HepG2 (cell line): ENCODE data around the gene STAT6. TPM values are rescaled to one million over a fixed set of nuclear protein-coding genes. Genes with fewer than 3 reads are reported as not detected.

ENCODE experiments used
- ATAC-seq: fragments of 200-7000 bp; cut with Tn5 transposase; 3 replicates; pipeline ENCODE4 v1.9.1; 2020; ENCODE audit warnings: mild to moderate bottlenecking, moderate library complexity
- BruUV-seq: library from RNA; stranded (reverse); fragments of 400-500 nt; replicated peaks from 2 replicates; lab custom pipeline; 2021; lab: Mats Ljungman, UMichigan
- CTCF ChIA-PET: fragments of 300-600 bp; formaldehyde crosslinking; extraction: SDS; loops from one replicate; lab custom pipeline; 2021; ENCODE audit warnings: low total read pairs, inconsistent platforms, low intra/inter-chr PET ratio; lab: Yijun Ruan, JAX
- POLR2A ChIA-PET: fragments of 350-600 bp; sonication (Branson Sonifier 250); formaldehyde crosslinking; loops from one replicate; lab custom pipeline; 2020; ENCODE audit warnings: antibody characterized with exemption, inconsistent platforms; lab: Yijun Ruan, JAX
- DNase-seq: peaks from one replicate; pipeline ENCODE4 v3.0.0-alpha.2; 2015; ENCODE audit warnings: low spot score
- FAIRE-seq: peaks from 3 replicates; lab custom pipeline; 2011; peaks lifted over from hg19 to GRCh38; lab: Jason Lieb, UNC
- H2AFZ ChIP-seq: one replicate; pipeline ENCODE4 v1.6.1; 2011; ENCODE audit warnings: low read length, inconsistent platforms
- H3K27ac ChIP-seq: fragments of 300-600 bp; 3 replicates; pipeline ENCODE4 v1.8.0; 2011; ENCODE audit warnings: mixed run types, mild to moderate bottlenecking, mixed read lengths, low read length, inconsistent platforms; ENCODE audit not compliant: insufficient read depth; ENCODE audit errors: extremely low read length
- H3K27me3 ChIP-seq, 2 experiments: fragments of 200-600 bp in 1 of 2; 2 replicates in 1 of 2; 3 replicates in 1 of 2; pipeline versions ENCODE4 v1.6.0 to v1.8.0; 2011; ENCODE audit warnings: low read length in 2 of 2, mild to moderate bottlenecking in 2 of 2, moderate library complexity in 2 of 2, inconsistent platforms in 1 of 2; ENCODE audit not compliant: insufficient read depth in 2 of 2, control insufficient read depth in 1 of 2
- H3K36me3 ChIP-seq, 2 experiments: fragments of 200-600 bp in 1 of 2; replicated peaks in 1 of 2; 2 replicates in 1 of 2; 3 replicates in 1 of 2; pipeline versions ENCODE4 v1.5.1 to v1.8.0; 2011; ENCODE audit warnings: low read length in 2 of 2, inconsistent platforms in 1 of 2; ENCODE audit not compliant: insufficient read depth in 2 of 2, control insufficient read depth in 1 of 2
- H3K4me1 ChIP-seq: 2 replicates; pipeline ENCODE4 v1.5.1; 2012; ENCODE audit warnings: low read length, inconsistent platforms; ENCODE audit not compliant: insufficient read depth
- H3K4me2 ChIP-seq: 2 replicates; pipeline ENCODE4 v1.6.0; 2011; ENCODE audit warnings: low read depth, low read length, inconsistent platforms
- H3K4me3 ChIP-seq, 3 experiments: fragments of 200-600 bp in 1 of 3; sonication (generic), shearing (Covaris generic) in 1 of 3; replicated peaks in 1 of 3; 2 replicates each; pipeline ENCODE4 v1.5.1; 2011 to 2016; ENCODE audit warnings: low read length in 3 of 3, inconsistent platforms in 2 of 3, low read depth in 2 of 3, mild to moderate bottlenecking in 2 of 3, control low read depth in 1 of 3, mixed read lengths in 1 of 3; ENCODE audit not compliant: insufficient read depth in 1 of 3
- H3K79me2 ChIP-seq: one replicate; pipeline ENCODE4 v1.6.1; 2011; ENCODE audit warnings: low read length, inconsistent platforms; ENCODE audit not compliant: insufficient read depth
- H3K9ac ChIP-seq: 2 replicates; pipeline ENCODE4 v1.6.0; 2011; ENCODE audit warnings: mild to moderate bottlenecking, low read depth, low read length, inconsistent platforms; ENCODE audit not compliant: insufficient read depth
- H3K9me3 ChIP-seq: 2 replicates; pipeline ENCODE4 v1.5.1; 2012; ENCODE audit warnings: mild to moderate bottlenecking, low read length
- H4K20me1 ChIP-seq: 2 replicates; pipeline ENCODE4 v1.6.0; 2011; ENCODE audit warnings: inconsistent platforms, mild to moderate bottlenecking, low read length, moderate library complexity; ENCODE audit not compliant: insufficient read depth
- AFF4 ChIP-seq: sonication (generic); formaldehyde crosslinking; IDR thresholded peaks from 2 replicates; pipeline ENCODE4 v1.4.0; 2020; ENCODE audit warnings: missing genetic modification reagents
- ATF6 ChIP-seq: sonication (generic); formaldehyde crosslinking; conservative IDR thresholded peaks from 2 replicates; pipeline ENCODE4 v1.4.0; 2020; ENCODE audit warnings: missing genetic modification reagents
- MTF2 ChIP-seq: sonication (generic); formaldehyde crosslinking; IDR thresholded peaks from 2 replicates; pipeline ENCODE4 v1.5.0; 2020; ENCODE audit warnings: missing genetic modification reagents, borderline replicate concordance
- NCOR1 ChIP-seq: fragments of 200-600 bp; sonication (generic); IDR thresholded peaks from 2 replicates; pipeline ENCODE4 v1.7.0; 2017; ENCODE audit warnings: antibody characterized with exemption, low read length, borderline replicate concordance
- PTBP1 ChIP-seq: fragments of 200-400 bp; formaldehyde crosslinking; IDR thresholded peaks from 2 replicates; pipeline ENCODE4 v1.6.1; 2018; ENCODE audit warnings: low read length, low read depth; ENCODE audit not compliant: poor library complexity, severe bottlenecking
- RORA ChIP-seq: sonication (generic); formaldehyde crosslinking; IDR thresholded peaks from 2 replicates; pipeline ENCODE4 v1.5.0; 2020; ENCODE audit warnings: mild to moderate bottlenecking, missing genetic modification reagents, moderate library complexity
- SIN3B ChIP-seq: fragments of 150-350 bp; IDR thresholded peaks from 2 replicates; pipeline ENCODE4 v1.6.1; 2014; ENCODE audit warnings: low read length
- SMYD3 ChIP-seq: sonication (generic); formaldehyde crosslinking; IDR thresholded peaks from 2 replicates; pipeline ENCODE4 v1.8.1; 2023; ENCODE audit warnings: mild to moderate bottlenecking, missing genetic modification reagents
- SOX13 ChIP-seq, 3 experiments: fragments of 450-650 bp in 1 of 3; sonication (generic) in 1 of 3; formaldehyde crosslinking in 1 of 3; IDR thresholded peaks in 2 of 3; conservative IDR thresholded peaks in 1 of 3; 2 replicates each; pipeline versions ENCODE4 v1.5.0 to v1.6.1; 2016 to 2020; ENCODE audit warnings: antibody characterized with exemption in 1 of 3, mild to moderate bottlenecking in 1 of 3, missing compliant biosample characterization in 1 of 3, missing genetic modification reagents in 1 of 3, moderate library complexity in 1 of 3
- TARDBP ChIP-seq: sonication (generic); formaldehyde crosslinking; IDR thresholded peaks from 2 replicates; pipeline ENCODE4 v1.8.0; 2022; ENCODE audit warnings: mild to moderate bottlenecking, missing genetic modification reagents
- TOE1 ChIP-seq: sonication (generic); formaldehyde crosslinking; IDR thresholded peaks from 2 replicates; pipeline ENCODE4 v1.4.0; 2020; ENCODE audit warnings: mild to moderate bottlenecking, missing genetic modification reagents
- WGBS: methylation state at CpG from one replicate; pipeline ENCODE4 v1.1.6; 2017; ENCODE audit warnings: low lambda C conversion rate; 5-methylcytosine and 5-hydroxymethylcytosine counted together
- in situ Hi-C: cut with HindIII; loops from 2 replicates; pipeline ENCODE4 v1.10.0; 2017; ENCODE audit warnings: low pct_unique_long_range_greater_than_20kb; ENCODE audit not compliant: extremely low pct_ligation_motif_present
- intact Hi-C: fragments of 100-400 bp; cut with micrococcal nuclease; formaldehyde crosslinking; loops from one replicate; pipeline ENCODE4 v1.10.0; 2022; ENCODE audit not compliant: unreplicated experiment
- polyA plus RNA-seq, 8 experiments: library from polyadenylated mRNA; depleted of rRNA in 3 of 8; stranded (reverse) in 7 of 8; unstranded in 1 of 8; fragments of >200 nt; fragmentation: Illumina TruSeq in 4 of 8; extraction: Trizol in 4 of 8; gene quantifications; 2 replicates each; pipeline versions ENCODE4 v1.2.1 to v1.2.3, GENCODE V29; 2011 to 2016; ENCODE audit warnings: low read depth in 4 of 8, missing spikeins in 1 of 8, mixed read lengths in 1 of 8; ENCODE audit not compliant: insufficient read depth in 1 of 8
- total RNA-seq, 5 experiments: library from RNA; depleted of rRNA; stranded (reverse); fragments of >200 nt; fragmentation: Illumina TruSeq; extraction: Trizol; gene quantifications; 2 replicates each; pipeline ENCODE4 v1.2.3, GENCODE V29; 2016; ENCODE audit warnings: low read depth in 1 of 5

The STAT6 gene
- total and polyA plus RNA-seq, 2 of the 13 experiments (the other 11 are each of a cell fraction or from before 2014, with no cell fraction given), result 28.0 to 62.2 TPM

GRCh38 chr12:57118711-57119271, 7.6 kb upstream of the STAT6 start:
- CTCF ChIA-PET, result no interaction called here
- POLR2A ChIA-PET, result no interaction called here
- intact Hi-C loops, result no loop called here
- DNase-seq, result no peak
- no peak overlapping the region for H3K9ac ChIP-seq
- no CpG with 5 or more reads among the region's 1 CpG for WGBS
- ATAC-seq, result no peak
- no peak overlapping the region for H2AFZ ChIP-seq
- no peaks in the 10 kb centered on the region for H3K27me3 ChIP-seq
- H3K36me3 ChIP-seq, result no peaks in the 10 kb centered on the region
- no peak overlapping the region for H3K4me3 ChIP-seq
- no peaks in the 10 kb centered on the region for H3K9me3 ChIP-seq
- peaks cover 3% of the 10 kb centered on the region for H3K4me1 ChIP-seq
- no peak for FAIRE-seq
- no peaks in the 10 kb centered on the region for H4K20me1 ChIP-seq
- in situ Hi-C loops, result no loop called here
- H3K27ac ChIP-seq, result no peak overlapping the region
- no peak overlapping the region for H3K4me2 ChIP-seq
- TF ChIP-seq TOE1 (no peak), AFF4 (CRISPR knock-in tag) (no peak), ATF6 (CRISPR knock-in tag) (no peak), SIN3B (no peak), RORA (CRISPR knock-in tag) (no peak), PTBP1 (no peak), MTF2 (no peak), SMYD3 (CRISPR knock-in tag) (no peak), NCOR1 (no peak), SOX13 (IDR thresholded peaks at IDR 0.05) (no peak), SOX13 (CRISPR knock-in tag; conservative IDR thresholded peaks at IDR 0.05 in 1 of 2, IDR thresholded peaks at IDR 0.05 in 1 of 2) (no peak), TARDBP (CRISPR knock-in tag) (no peak)
- no peaks in the 10 kb centered on the region for H3K79me2 ChIP-seq
- no TSS peak for BruUV-seq
